K562 (cell line): ENCODE data around the gene OXLD1.

Source experiments
- TBP ChIP-seq: optimal IDR thresholded peaks from 2 replicates; pipeline ENCODE3; 2011; ENCODE audit warnings: low read depth, low read length, improper control_type of control experiment
- TF ChIP-seq, protein P1 (sequence below): fragments of 150-350 bp; conservative IDR thresholded peaks from 2 replicates; pipeline ENCODE4 v1.6.1; 2014; ENCODE audit warnings: low read length

DNA sequence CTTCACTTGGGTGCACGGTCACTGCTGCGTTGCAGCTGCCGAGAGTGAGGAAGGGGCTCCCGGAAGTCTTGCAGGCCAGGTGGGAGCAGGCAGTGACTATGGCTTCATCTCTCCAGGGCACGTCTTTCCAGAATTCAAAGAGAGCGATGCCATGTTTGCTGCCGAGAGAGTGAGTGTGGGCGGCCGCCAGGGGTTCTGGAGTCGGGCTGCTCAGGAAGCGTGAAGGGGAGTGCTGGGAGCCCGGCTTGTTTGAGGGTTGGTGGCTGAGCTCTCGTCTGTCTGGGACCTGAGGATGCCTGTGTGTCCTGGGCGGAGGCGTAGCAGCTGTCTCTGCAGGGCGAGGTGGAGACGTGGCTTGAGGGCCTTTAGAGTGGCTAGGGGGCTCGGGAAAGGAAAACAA lies 23.7 kb upstream of the OXLD1 start:
- TF ChIP-seq, protein P1, sequence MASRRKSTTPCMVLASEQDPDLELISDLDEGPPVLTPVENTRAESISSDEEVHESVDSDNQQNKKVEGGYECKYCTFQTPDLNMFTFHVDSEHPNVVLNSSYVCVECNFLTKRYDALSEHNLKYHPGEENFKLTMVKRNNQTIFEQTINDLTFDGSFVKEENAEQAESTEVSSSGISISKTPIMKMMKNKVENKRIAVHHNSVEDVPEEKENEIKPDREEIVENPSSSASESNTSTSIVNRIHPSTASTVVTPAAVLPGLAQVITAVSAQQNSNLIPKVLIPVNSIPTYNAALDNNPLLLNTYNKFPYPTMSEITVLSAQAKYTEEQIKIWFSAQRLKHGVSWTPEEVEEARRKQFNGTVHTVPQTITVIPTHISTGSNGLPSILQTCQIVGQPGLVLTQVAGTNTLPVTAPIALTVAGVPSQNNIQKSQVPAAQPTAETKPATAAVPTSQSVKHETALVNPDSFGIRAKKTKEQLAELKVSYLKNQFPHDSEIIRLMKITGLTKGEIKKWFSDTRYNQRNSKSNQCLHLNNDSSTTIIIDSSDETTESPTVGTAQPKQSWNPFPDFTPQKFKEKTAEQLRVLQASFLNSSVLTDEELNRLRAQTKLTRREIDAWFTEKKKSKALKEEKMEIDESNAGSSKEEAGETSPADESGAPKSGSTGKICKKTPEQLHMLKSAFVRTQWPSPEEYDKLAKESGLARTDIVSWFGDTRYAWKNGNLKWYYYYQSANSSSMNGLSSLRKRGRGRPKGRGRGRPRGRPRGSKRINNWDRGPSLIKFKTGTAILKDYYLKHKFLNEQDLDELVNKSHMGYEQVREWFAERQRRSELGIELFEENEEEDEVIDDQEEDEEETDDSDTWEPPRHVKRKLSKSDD = no peak
- no peak for TF ChIP-seq TBP
